HG02943 (cell line): ENCODE measurements around the gene DUOX1.

Experiments
- ATAC-seq: cut with Tn5 transposase; IDR thresholded peaks from one replicate; pipeline ENCODE4 v1.9.1; 2021; ENCODE audit warnings: mild to moderate bottlenecking, low read depth, moderate library complexity; ENCODE audit not compliant: unreplicated experiment

DUOX1 gene

GRCh38 chr15:45185903-45186770 lies 56.3 kb downstream of the DUOX1 start:
- ATAC-seq, result no peak

GRCh38 chr15:45186771-45187577 lies 57.2 kb downstream of the DUOX1 start:
- no peak for ATAC-seq

GRCh38 chr15:45187578-45187893 lies 57.7 kb downstream of the DUOX1 start:
- ATAC-seq, result no peak

GRCh38 chr15:45187894-45188830 lies 58.4 kb downstream of the DUOX1 start, which contains the start of gene SHF:
Gene SHF, minus strand, starts transcription at chr15:45187966. Its CDS starts 15 bp downstream, at chr15:45187951.
- no peak for ATAC-seq

- ATAC-seq, result no peak
Measured at GRCh38 chr15:45197512-45197911, 67.7 kb downstream of the DUOX1 start.

GRCh38 chr15:45198337-45199135 lies 68.7 kb downstream of the DUOX1 start:
- ATAC-seq, result peak; percentile 48

- ATAC-seq, result peak; percentile 19
Measured at GRCh38 chr15:45199136-45199810, 69.5 kb downstream of the DUOX1 start.

- ATAC-seq, result peak; percentile 48
Measured at GRCh38 chr15:45200001-45200798, 70.4 kb downstream of the DUOX1 start.

- ATAC-seq, result peak; percentile 4
Measured at GRCh38 chr15:45200799-45201556, 71.2 kb downstream of the DUOX1 start.

- no peak for ATAC-seq
Measured at GRCh38 chr15:45201557-45201859, 71.7 kb downstream of the DUOX1 start.

GRCh38 chr15:45201869-45202268 lies 72.1 kb downstream of the DUOX1 start:
- ATAC-seq, result no peak

- no peak for ATAC-seq
Measured at GRCh38 chr15:45203182-45203581, 73.4 kb downstream of the DUOX1 start.

- ATAC-seq, result no peak
Measured at GRCh38 chr15:45205192-45205591, 75.4 kb downstream of the DUOX1 start.

- ATAC-seq, result no peak
Measured at GRCh38 chr15:45212493-45212892, 82.7 kb downstream of the DUOX1 start.
